PC-3 (cell line): Measurements from ENCODE around the gene RGS10. TPM values are rescaled to one million over a fixed set of nuclear protein-coding genes. Genes with fewer than 3 reads are reported as not detected.

Experiments
- ATAC-seq: fragments of 200-7000 bp; cut with Tn5 transposase; 2 replicates; pipeline ENCODE4 v1.9.1; 2020; ENCODE audit warnings: mild to moderate bottlenecking, moderate library complexity
- BruUV-seq: library from RNA; stranded (reverse); fragments of 400-500 nt; replicated peaks from 2 replicates; lab custom pipeline; 2021; lab: Mats Ljungman, UMichigan
- CTCF ChIA-PET: fragments of 300-600 bp; sonication (Branson Sonifier 250); formaldehyde crosslinking; loops from one replicate; lab custom pipeline; 2022; ENCODE audit warnings: antibody characterized with exemption; lab: Charles Lee
- POLR2A ChIA-PET: fragments of 300-600 bp; sonication (Branson Sonifier 250); formaldehyde crosslinking; loops from one replicate; lab custom pipeline; 2022; ENCODE audit warnings: antibody characterized with exemption; ENCODE audit not compliant: unreplicated experiment; lab: Charles Lee
- DNase-seq: peaks from one replicate; pipeline ENCODE4 v3.0.0-alpha.2; 2015
- H2AFZ ChIP-seq: fragments of 300-600 bp; sonication (generic); 2 replicates; pipeline ENCODE4 v1.6.0; 2016; ENCODE audit warnings: antibody characterized with exemption, low read length
- H3F3A ChIP-seq: fragments of 300-600 bp; sonication (generic); one replicate; pipeline ENCODE4 v1.6.0; 2017; ENCODE audit warnings: antibody characterized with exemption, low read length, control low read depth, mild to moderate bottlenecking; ENCODE audit not compliant: unreplicated experiment
- H3K27ac ChIP-seq: fragments of 300-600 bp; sonication (generic); 2 replicates; pipeline ENCODE4 v1.5.1; 2016; ENCODE audit warnings: mild to moderate bottlenecking, low read length
- H3K27me3 ChIP-seq: fragments of 300-600 bp; sonication (generic); 2 replicates; pipeline ENCODE4 v1.6.1; 2016; ENCODE audit warnings: low read length, mixed read lengths
- H3K36me3 ChIP-seq: fragments of 300-600 bp; sonication (generic); 2 replicates; pipeline ENCODE4 v1.6.1; 2016; ENCODE audit warnings: low read depth, mixed run types, low read length, mixed read lengths
- H3K4me1 ChIP-seq: fragments of 300-600 bp; sonication (generic); 2 replicates; pipeline ENCODE4 v1.5.1; 2016; ENCODE audit warnings: low read length; ENCODE audit not compliant: insufficient read depth
- H3K4me2 ChIP-seq: fragments of 300-600 bp; sonication (generic); 2 replicates; pipeline ENCODE4 v1.6.0; 2016; ENCODE audit warnings: low read length
- H3K4me3 ChIP-seq: fragments of 300-600 bp; sonication (generic); 2 replicates; pipeline ENCODE4 v1.5.1; 2016; ENCODE audit warnings: mild to moderate bottlenecking, low read length, mixed read lengths
- H3K79me2 ChIP-seq: fragments of 300-600 bp; sonication (generic); 2 replicates; pipeline ENCODE4 v1.6.1; 2017; ENCODE audit warnings: low read length, mixed read lengths
- H3K9ac ChIP-seq: fragments of 300-600 bp; sonication (generic); 2 replicates; pipeline ENCODE4 v1.6.0; 2016; ENCODE audit warnings: mild to moderate bottlenecking, low read length
- H3K9me2 ChIP-seq: fragments of 300-600 bp; sonication (generic); replicated peaks from 2 replicates; pipeline ENCODE4 v1.6.1; 2016; ENCODE audit warnings: mixed run types, low read length, mixed read lengths
- H3K9me3 ChIP-seq: fragments of 300-600 bp; sonication (generic); 2 replicates; pipeline ENCODE4 v1.6.1; 2016; ENCODE audit warnings: low read length, mixed read lengths
- H4K20me1 ChIP-seq: fragments of 300-600 bp; sonication (generic); 2 replicates; pipeline ENCODE4 v1.6.1; 2016; ENCODE audit warnings: low read length, mixed read lengths
- CTCF ChIP-seq: fragments of 300-600 bp; sonication (generic); conservative IDR thresholded peaks from 2 replicates; pipeline ENCODE4 v1.5.1; 2017; ENCODE audit warnings: antibody characterized with exemption, low read depth, mild to moderate bottlenecking, low read length
- EZH2 ChIP-seq: fragments of 300-600 bp; sonication (generic); IDR thresholded peaks from one replicate; pipeline ENCODE4 v1.6.1; 2017; ENCODE audit warnings: antibody characterized with exemption, mild to moderate bottlenecking, low read length; ENCODE audit not compliant: unreplicated experiment
- EZH2phosphoT487 ChIP-seq: fragments of 300-600 bp; sonication (generic); IDR thresholded peaks from 2 replicates; pipeline ENCODE4 v1.6.1; 2018; ENCODE audit warnings: mild to moderate bottlenecking, antibody characterized with exemption, low read length, borderline replicate concordance
- intact Hi-C: fragments of 100-400 bp; cut with micrococcal nuclease; formaldehyde crosslinking; loops from 2 replicates; pipeline ENCODE4 v1.9.0; 2023
- total RNA-seq: library from RNA; depleted of rRNA; stranded (reverse); fragments of >200 nt; gene quantifications from 2 replicates; pipeline ENCODE4 v1.2.3, GENCODE V29; 2014

The RGS10 gene
- total RNA-seq, 1 experiment from 2014 or later: 27.6 TPM

- Histone ChIP-seq H3K27me3 (no peaks in the 10 kb centered on the region), H3F3A (no peaks in the 10 kb centered on the region), H2AFZ (peak overlapping the region; percentile 33), H3K79me2 (peaks cover 76% of the 10 kb centered on the region), H3K4me2 (peak overlapping the region; percentile 81), H3K4me1 (peaks cover 28% of the 10 kb centered on the region), H3K27ac (peak overlapping the region; percentile 58), H3K9me3 (no peaks in the 10 kb centered on the region), H4K20me1 (no peaks in the 10 kb centered on the region), H3K36me3 (no peaks in the 10 kb centered on the region), H3K9me2 (no peaks in the 10 kb centered on the region), H3K9ac (peak overlapping the region; percentile 17), H3K4me3 (peak overlapping the region; percentile 25)
- peak; percentile 31 for DNase-seq
- no peak for ATAC-seq
- BruUV-seq: no TSS peak
- TF ChIP-seq EZH2phosphoT487 (no peak), EZH2 (no peak), CTCF (no peak)
- intact Hi-C loops: no loop called here
- ChIA-PET POLR2A (no interaction called here), CTCF (no interaction called here)
Observed at GRCh38 chr10:119538632-119539358, 3.7 kb downstream of the RGS10 start.

GRCh38 chr10:119537953-119538630 is 4.4 kb downstream of the RGS10 start:
- Histone ChIP-seq H3K9me3 (no peaks in the 10 kb centered on the region), H3F3A (no peaks in the 10 kb centered on the region), H3K9me2 (no peaks in the 10 kb centered on the region), H3K36me3 (no peaks in the 10 kb centered on the region), H3K4me3 (no peak overlapping the region), H3K9ac (peak overlapping the region; percentile 17; the same call in 1 of the 2 replicates), H3K4me1 (peaks cover 28% of the 10 kb centered on the region), H3K4me2 (peak overlapping the region; percentile 81; the same call in 1 of the 2 replicates), H3K27ac (peak overlapping the region; percentile 58), H3K27me3 (no peaks in the 10 kb centered on the region), H3K79me2 (peaks cover 83% of the 10 kb centered on the region), H4K20me1 (no peaks in the 10 kb centered on the region), H2AFZ (no peak overlapping the region)
- ChIA-PET CTCF (no interaction called here), POLR2A (no interaction called here)
- DNase-seq: no peak
- ATAC-seq: no peak
- BruUV-seq: no TSS peak
- TF ChIP-seq EZH2 (no peak), EZH2phosphoT487 (no peak), CTCF (no peak)
- intact Hi-C loops: no loop called here
